Neural cell (in vitro differentiated cells): ENCODE data around the gene CLIP3. TPM values are rescaled to one million over a fixed set of nuclear protein-coding genes. Genes with fewer than 3 reads are reported as not detected.

Experiments
- H2AFZ ChIP-seq: fragments of 200-600, 300-800 bp; sonication (generic), shearing (Covaris generic); 2 replicates; pipeline ENCODE4 v1.6.0; 2014; ENCODE audit warnings: low read depth, mild to moderate bottlenecking, antibody characterized with exemption, low read length, moderate library complexity
- H3F3A ChIP-seq: fragments of 200-600 bp; shearing (Covaris generic); 2 replicates; pipeline ENCODE4 v1.6.1; 2016; ENCODE audit warnings: mild to moderate bottlenecking, moderate library complexity, mixed read lengths, antibody characterized with exemption, low read length; ENCODE audit not compliant: insufficient read depth, poor library complexity, severe bottlenecking
- H3K27ac ChIP-seq: fragments of 200-600, 300-800 bp; sonication (generic), shearing (Covaris generic); 2 replicates; pipeline ENCODE4 v1.5.1; 2014; ENCODE audit warnings: mild to moderate bottlenecking, low read length, moderate library complexity
- H3K27me3 ChIP-seq: fragments of 300-800, 200-600 bp; sonication (generic), shearing (Covaris generic); 2 replicates; pipeline ENCODE4 v1.6.0; 2014; ENCODE audit warnings: mild to moderate bottlenecking, low read depth, low read length, moderate library complexity; ENCODE audit not compliant: insufficient read depth
- H3K36me3 ChIP-seq: fragments of 300-800, 200-600 bp; sonication (generic), shearing (Covaris generic); 2 replicates; pipeline ENCODE4 v1.5.1; 2014; ENCODE audit warnings: mild to moderate bottlenecking, antibody characterized with exemption, low read length, moderate library complexity; ENCODE audit not compliant: insufficient read depth
- H3K4me2 ChIP-seq: fragments of 300-800, 200-600 bp; sonication (generic), shearing (Covaris generic); 2 replicates; pipeline ENCODE4 v1.6.0; 2014; ENCODE audit warnings: mild to moderate bottlenecking, low read length
- H3K4me3 ChIP-seq: fragments of 300-800, 200-600 bp; sonication (generic), shearing (Covaris generic); 2 replicates; pipeline ENCODE4 v1.5.1; 2014; ENCODE audit warnings: mild to moderate bottlenecking, low read length, moderate library complexity
- H3K79me2 ChIP-seq: fragments of 200-600 bp; shearing (Covaris generic); replicated peaks from 2 replicates; pipeline ENCODE4 v1.6.0; 2014; ENCODE audit warnings: mild to moderate bottlenecking, low read length, moderate library complexity; ENCODE audit not compliant: insufficient read depth
- H3K9ac ChIP-seq: fragments of 300-800, 200-600 bp; sonication (generic), shearing (Covaris generic); 2 replicates; pipeline ENCODE4 v1.6.1; 2016; ENCODE audit warnings: mild to moderate bottlenecking, low read length, mixed read lengths
- H3K9me2 ChIP-seq: fragments of 200-600 bp; shearing (Covaris generic); 2 replicates; pipeline ENCODE4 v1.6.1; 2016; ENCODE audit warnings: mild to moderate bottlenecking, low read length, mixed read lengths; ENCODE audit not compliant: insufficient read depth
- H3K9me3 ChIP-seq: fragments of 200-600, 300-800 bp; sonication (generic), shearing (Covaris generic); 2 replicates; pipeline ENCODE4 v1.6.1; 2016; ENCODE audit warnings: mild to moderate bottlenecking, mixed run types, low read length, moderate library complexity, mixed read lengths
- H4K20me1 ChIP-seq: fragments of 200-600 bp; shearing (Covaris generic); 2 replicates; pipeline ENCODE4 v1.6.1; 2016; ENCODE audit warnings: mild to moderate bottlenecking, mixed run types; ENCODE audit not compliant: insufficient read depth
- CTCF ChIP-seq: fragments of 450-650 bp; IDR thresholded peaks from 2 replicates; pipeline ENCODE4 v1.5.1; 2014; ENCODE audit warnings: antibody characterized with exemption, mild to moderate bottlenecking, moderate library complexity; ENCODE audit not compliant: poor library complexity, severe bottlenecking
- EP300 ChIP-seq: fragments of 450-650 bp; conservative IDR thresholded peaks from 2 replicates; pipeline ENCODE4 v1.6.1; 2014; ENCODE audit warnings: antibody characterized with exemption, mild to moderate bottlenecking, moderate library complexity; ENCODE audit not compliant: poor library complexity, severe bottlenecking
- EZH2 ChIP-seq: fragments of 200-600, 300-800 bp; shearing (Covaris generic), sonication (generic); IDR thresholded peaks from 2 replicates; pipeline ENCODE4 v1.6.1; 2014; ENCODE audit warnings: antibody characterized with exemption, low read length, borderline replicate concordance, mild to moderate bottlenecking; ENCODE audit not compliant: insufficient read depth, poor library complexity, severe bottlenecking
- MXI1 ChIP-seq: fragments of 450-650 bp; conservative IDR thresholded peaks from 2 replicates; pipeline ENCODE4 v1.6.1; 2014; ENCODE audit warnings: antibody characterized with exemption, mild to moderate bottlenecking; ENCODE audit not compliant: poor library complexity, severe bottlenecking
- POLR2AphosphoS5 ChIP-seq: IDR thresholded peaks from 2 replicates; pipeline ENCODE4 v1.6.1; 2012
- RAD21 ChIP-seq: fragments of 450-650 bp; conservative IDR thresholded peaks from 2 replicates; pipeline ENCODE4 v1.6.1; 2014; ENCODE audit warnings: antibody characterized with exemption, mild to moderate bottlenecking, moderate library complexity
- REST ChIP-seq: IDR thresholded peaks from 2 replicates; pipeline ENCODE4 v1.6.1; 2012; ENCODE audit warnings: borderline replicate concordance
- SMC3 ChIP-seq: fragments of 450-650 bp; conservative IDR thresholded peaks from 2 replicates; pipeline ENCODE4 v1.6.1; 2014; ENCODE audit warnings: antibody characterized with exemption, mild to moderate bottlenecking, moderate library complexity; ENCODE audit not compliant: poor library complexity
- TAF1 ChIP-seq: IDR thresholded peaks from 2 replicates; pipeline ENCODE4 v1.6.1; 2012; ENCODE audit warnings: low read depth
- polyA plus RNA-seq: library from polyadenylated mRNA; depleted of rRNA; stranded (reverse); fragments of >200 nt; gene quantifications from 2 replicates; pipeline ENCODE4 v1.2.3, GENCODE V29; 2014

CLIP3 gene
- polyA plus RNA-seq, 1 donor from 2014 or later = 5.6 TPM

- Histone ChIP-seq H3K4me2 (no peak overlapping the region), H3K36me3 (no peaks in the 10 kb centered on the region), H3K4me3 (no peak overlapping the region), H2AFZ (no peak overlapping the region), H3K79me2 (peaks cover 25% of the 10 kb centered on the region), H3K9me2 (no peaks in the 10 kb centered on the region), H4K20me1 (no peaks in the 10 kb centered on the region), H3K27me3 (no peaks in the 10 kb centered on the region), H3K9ac (no peak overlapping the region), H3F3A (no peaks in the 10 kb centered on the region), H3K27ac (no peak overlapping the region), H3K9me3 (no peaks in the 10 kb centered on the region)
- TF ChIP-seq SMC3 = no peak
- no peak for TF ChIP-seq REST
- TF ChIP-seq RAD21 = no peak
- TF ChIP-seq MXI1 = no peak
- no peak for TF ChIP-seq TAF1
- no peak for TF ChIP-seq POLR2AphosphoS5
- no peak for TF ChIP-seq CTCF
- no peak for TF ChIP-seq EP300
- no peak for TF ChIP-seq EZH2
Measured at GRCh38 chr19:36030264-36031148, 2.2 kb downstream of the CLIP3 start.

GRCh38 chr19:36028313-36029041 lies 4.2 kb downstream of the CLIP3 start:
- Histone ChIP-seq H3K9ac (no peak overlapping the region), H3K4me3 (no peak overlapping the region), H3K79me2 (peaks cover 25% of the 10 kb centered on the region), H3K36me3 (no peaks in the 10 kb centered on the region), H2AFZ (no peak overlapping the region), H3K4me2 (no peak overlapping the region), H3K9me2 (no peaks in the 10 kb centered on the region), H3K27me3 (no peaks in the 10 kb centered on the region), H4K20me1 (no peaks in the 10 kb centered on the region), H3K27ac (no peak overlapping the region), H3K9me3 (no peaks in the 10 kb centered on the region), H3F3A (no peaks in the 10 kb centered on the region)
- TF ChIP-seq TAF1 (no peak), SMC3 (no peak), RAD21 (no peak), CTCF (no peak), POLR2AphosphoS5 (no peak), REST (no peak), MXI1 (no peak), EZH2 (no peak), EP300 (no peak)
